Activated naive CD8-positive, alpha-beta T cell (primary cell): ENCODE data around the gene SHLD2.
"Not testable (repeated sequence)": the region's sequence is repeated elsewhere in the genome, so short reads cannot be mapped to it uniquely, and the experiment has no call there.

Source experiments
- H3K27ac Mint-ChIP-seq: one replicate; pipeline ENCODE4 v1.8.0; 2021; ENCODE audit warnings: mixed read lengths
- H3K27me3 Mint-ChIP-seq: one replicate; pipeline ENCODE4 v1.8.0; 2021; ENCODE audit warnings: mixed read lengths
- H3K36me3 Mint-ChIP-seq: one replicate; pipeline ENCODE4 v1.8.0; 2021; ENCODE audit warnings: mixed read lengths
- H3K4me1 Mint-ChIP-seq: one replicate; pipeline ENCODE4 v1.8.0; 2021; ENCODE audit warnings: low read depth, mixed read lengths
- H3K4me3 Mint-ChIP-seq: one replicate; pipeline ENCODE4 v1.8.0; 2021; ENCODE audit warnings: mild to moderate bottlenecking, mixed read lengths
- H3K9me3 Mint-ChIP-seq: one replicate; pipeline ENCODE4 v1.8.0; 2021; ENCODE audit warnings: low read depth, mixed read lengths

Gene SHLD2

DNA sequence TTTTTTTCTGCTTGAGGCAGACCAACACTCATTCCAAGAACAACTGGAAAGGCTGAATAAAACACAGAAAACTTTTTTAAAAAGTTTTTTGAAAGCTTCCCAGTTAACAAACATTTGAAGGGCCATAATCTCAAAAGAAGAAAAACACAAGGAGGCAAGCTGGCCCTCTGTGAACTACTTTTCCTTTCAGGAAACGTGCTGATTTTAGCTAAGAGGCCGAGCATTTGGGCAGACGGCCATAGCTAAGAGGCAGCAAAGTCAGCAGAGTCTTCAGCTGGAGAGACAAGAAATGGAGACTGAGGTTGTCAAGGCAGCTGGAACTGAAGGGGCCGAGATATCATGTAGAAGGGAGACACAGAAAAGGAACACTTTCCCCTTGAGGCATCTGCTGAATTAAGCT lies 111.9 kb downstream of the SHLD2 start:
- not testable (repeated sequence) for H3K36me3 Mint-ChIP-seq, H3K27me3 Mint-ChIP-seq, H3K4me3 Mint-ChIP-seq, H3K27ac Mint-ChIP-seq, H3K9me3 Mint-ChIP-seq
- H3K4me1 Mint-ChIP-seq: peaks cover 11% of the 10 kb centered on the region

DNA sequence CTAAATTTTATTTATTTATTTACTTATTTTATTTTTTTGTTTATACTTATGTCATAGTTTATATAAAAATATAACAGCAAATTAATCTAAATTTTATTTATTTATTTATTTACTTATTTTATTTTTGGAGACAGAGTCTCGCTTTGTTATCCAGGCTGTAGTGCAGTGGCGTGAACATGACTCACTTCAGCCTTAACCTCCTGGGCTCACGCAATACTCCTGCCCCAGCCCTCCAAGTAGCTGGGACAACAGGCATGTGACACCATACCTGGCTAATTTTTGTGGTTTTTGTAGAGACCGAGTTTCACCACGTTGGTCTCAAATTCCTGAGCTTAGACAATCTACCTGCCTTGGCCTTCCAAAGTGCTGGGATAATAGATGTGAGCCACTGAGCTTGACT lies 115.3 kb downstream of the SHLD2 start:
- not testable (repeated sequence) for H3K36me3 Mint-ChIP-seq, H3K4me1 Mint-ChIP-seq, H3K4me3 Mint-ChIP-seq, H3K27ac Mint-ChIP-seq, H3K9me3 Mint-ChIP-seq, H3K27me3 Mint-ChIP-seq

DNA sequence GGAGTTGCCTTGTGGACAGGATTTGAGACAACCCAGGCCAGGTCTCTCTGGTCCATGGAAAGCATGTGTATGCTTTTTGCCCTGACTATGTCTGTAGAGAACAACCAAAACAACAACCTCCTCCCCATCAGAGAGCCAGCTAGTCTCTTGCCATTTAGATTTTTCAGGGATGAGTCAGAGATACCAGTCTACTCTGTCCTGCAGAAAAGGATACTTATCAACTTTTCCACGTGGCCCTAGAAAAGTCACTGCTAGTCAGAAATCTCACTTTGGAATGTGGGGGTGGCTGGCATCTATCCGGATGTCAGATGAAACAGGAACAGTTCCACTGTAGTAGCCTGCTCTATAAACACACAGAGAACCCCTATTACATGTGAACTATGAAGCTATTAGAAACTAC lies 116.8 kb downstream of the SHLD2 start:
- not testable (repeated sequence) for H3K36me3 Mint-ChIP-seq, H3K9me3 Mint-ChIP-seq, H3K4me1 Mint-ChIP-seq, H3K4me3 Mint-ChIP-seq, H3K27me3 Mint-ChIP-seq, H3K27ac Mint-ChIP-seq

GRCh38 chr10:87213150-87213765 lies 118.3 kb downstream of the SHLD2 start:
- not testable (repeated sequence) for H3K27ac Mint-ChIP-seq, H3K4me3 Mint-ChIP-seq, H3K4me1 Mint-ChIP-seq, H3K27me3 Mint-ChIP-seq, H3K36me3 Mint-ChIP-seq, H3K9me3 Mint-ChIP-seq

GRCh38 chr10:87213806-87214205 lies 118.8 kb downstream of the SHLD2 start:
- H3K4me1 Mint-ChIP-seq, H3K36me3 Mint-ChIP-seq, H3K9me3 Mint-ChIP-seq, H3K27me3 Mint-ChIP-seq, H3K27ac Mint-ChIP-seq, H3K4me3 Mint-ChIP-seq: not testable (repeated sequence)

GRCh38 chr10:87216120-87216519 lies 121.1 kb downstream of the SHLD2 start:
- not testable (repeated sequence) for H3K36me3 Mint-ChIP-seq, H3K27ac Mint-ChIP-seq, H3K9me3 Mint-ChIP-seq, H3K4me1 Mint-ChIP-seq, H3K4me3 Mint-ChIP-seq, H3K27me3 Mint-ChIP-seq

DNA sequence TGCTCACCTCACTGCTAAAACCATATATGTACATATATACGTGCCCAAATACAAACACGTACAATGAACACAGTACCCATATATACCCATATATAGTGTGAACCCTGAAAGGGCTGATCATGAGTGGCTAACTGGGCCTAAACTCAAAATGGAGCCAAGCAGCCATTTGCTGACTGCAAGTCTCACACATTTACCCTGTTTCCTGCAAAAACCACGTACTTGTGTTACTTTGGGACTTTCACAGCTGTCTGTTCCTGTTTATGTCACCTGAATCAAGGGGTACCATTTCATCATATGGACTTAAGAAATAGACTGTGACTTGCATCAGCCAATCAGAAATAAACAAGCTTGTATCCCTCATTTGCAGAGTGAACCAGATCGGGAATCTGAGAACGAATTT lies 124.4 kb downstream of the SHLD2 start:
- not testable (repeated sequence) for H3K27ac Mint-ChIP-seq, H3K4me1 Mint-ChIP-seq, H3K27me3 Mint-ChIP-seq, H3K9me3 Mint-ChIP-seq, H3K36me3 Mint-ChIP-seq, H3K4me3 Mint-ChIP-seq

DNA sequence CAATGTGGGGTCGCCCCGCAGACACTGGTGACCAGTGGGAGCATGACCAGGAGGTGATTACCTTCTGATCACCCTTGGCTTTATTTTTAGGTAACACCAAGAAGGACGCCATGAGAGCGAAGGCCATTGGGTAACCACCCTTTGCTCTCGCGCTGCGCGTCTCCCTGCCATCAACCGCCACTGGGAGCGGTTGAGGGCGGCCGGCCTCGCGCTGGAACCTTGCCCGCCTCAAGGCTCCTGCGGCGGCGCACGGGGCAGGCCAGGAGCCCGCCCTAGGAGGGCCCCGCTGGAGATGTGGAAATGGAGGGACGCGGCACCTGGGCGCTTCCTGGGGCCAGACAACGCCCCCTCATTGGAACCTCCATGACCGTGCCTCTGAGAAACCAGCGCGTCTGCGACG lies 127.8 kb downstream of the SHLD2 start:
- not testable (repeated sequence) for H3K4me3 Mint-ChIP-seq, H3K27ac Mint-ChIP-seq, H3K27me3 Mint-ChIP-seq, H3K36me3 Mint-ChIP-seq, H3K9me3 Mint-ChIP-seq, H3K4me1 Mint-ChIP-seq

GRCh38 chr10:87225148-87225547 lies 130.1 kb downstream of the SHLD2 start, which contains the start of gene NUTM2A:
TSS of gene NUTM2A (plus strand) at chr10:87225448. CDS start at chr10:87225831, 383 bp downstream.
- not testable (repeated sequence) for H3K4me1 Mint-ChIP-seq, H3K9me3 Mint-ChIP-seq, H3K27ac Mint-ChIP-seq, H3K4me3 Mint-ChIP-seq, H3K27me3 Mint-ChIP-seq, H3K36me3 Mint-ChIP-seq

GRCh38 chr10:87228247-87228646 lies 133.2 kb downstream of the SHLD2 start:
- not testable (repeated sequence) for H3K4me3 Mint-ChIP-seq, H3K9me3 Mint-ChIP-seq, H3K27ac Mint-ChIP-seq, H3K36me3 Mint-ChIP-seq, H3K4me1 Mint-ChIP-seq, H3K27me3 Mint-ChIP-seq

DNA sequence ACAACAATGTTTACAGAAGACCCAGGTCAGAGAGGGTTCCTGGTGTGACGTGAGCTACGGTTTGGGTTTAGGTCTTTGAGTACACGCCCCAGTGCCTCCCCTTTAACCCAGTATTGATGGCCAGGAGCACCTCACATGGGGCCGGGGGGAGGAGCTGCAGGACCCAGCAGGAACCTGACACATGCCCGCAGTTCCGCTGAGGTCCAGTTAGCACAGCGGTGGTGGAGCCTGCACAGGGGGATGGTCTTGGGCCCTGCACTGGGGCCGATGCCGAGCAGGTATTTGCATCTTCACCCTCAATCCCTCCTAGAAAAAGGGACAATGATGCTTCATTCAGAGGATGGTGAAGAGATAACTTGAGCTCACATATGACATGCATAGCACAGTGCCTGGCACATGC lies 134.2 kb downstream of the SHLD2 start:
- not testable (repeated sequence) for H3K9me3 Mint-ChIP-seq, H3K4me3 Mint-ChIP-seq, H3K27ac Mint-ChIP-seq, H3K36me3 Mint-ChIP-seq, H3K4me1 Mint-ChIP-seq, H3K27me3 Mint-ChIP-seq

- not testable (repeated sequence) for H3K36me3 Mint-ChIP-seq, H3K27ac Mint-ChIP-seq, H3K27me3 Mint-ChIP-seq, H3K9me3 Mint-ChIP-seq, H3K4me1 Mint-ChIP-seq, H3K4me3 Mint-ChIP-seq
Measured at GRCh38 chr10:87234854-87235253, 139.8 kb downstream of the SHLD2 start.

DNA sequence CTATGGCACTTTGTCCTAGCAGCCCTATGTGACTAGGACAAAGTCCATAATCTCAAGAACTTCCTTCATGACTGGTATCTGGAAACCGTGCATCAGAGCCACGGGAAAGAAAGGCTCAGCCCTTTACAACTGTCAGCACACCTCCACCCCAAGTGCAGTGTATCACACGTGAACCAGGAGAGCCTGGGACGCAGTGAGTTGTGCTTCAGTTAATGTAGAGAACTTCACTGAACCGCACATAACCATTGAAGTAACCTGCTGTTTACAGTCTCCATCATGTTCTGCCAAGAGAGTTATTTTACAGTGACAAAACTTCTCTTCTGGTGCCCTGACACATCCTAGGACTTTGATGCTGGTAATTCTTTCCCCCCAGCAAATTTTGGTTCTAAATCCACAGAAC lies 142.2 kb downstream of the SHLD2 start:
- H3K9me3 Mint-ChIP-seq, H3K27ac Mint-ChIP-seq, H3K4me3 Mint-ChIP-seq, H3K27me3 Mint-ChIP-seq, H3K4me1 Mint-ChIP-seq, H3K36me3 Mint-ChIP-seq: not testable (repeated sequence)

DNA sequence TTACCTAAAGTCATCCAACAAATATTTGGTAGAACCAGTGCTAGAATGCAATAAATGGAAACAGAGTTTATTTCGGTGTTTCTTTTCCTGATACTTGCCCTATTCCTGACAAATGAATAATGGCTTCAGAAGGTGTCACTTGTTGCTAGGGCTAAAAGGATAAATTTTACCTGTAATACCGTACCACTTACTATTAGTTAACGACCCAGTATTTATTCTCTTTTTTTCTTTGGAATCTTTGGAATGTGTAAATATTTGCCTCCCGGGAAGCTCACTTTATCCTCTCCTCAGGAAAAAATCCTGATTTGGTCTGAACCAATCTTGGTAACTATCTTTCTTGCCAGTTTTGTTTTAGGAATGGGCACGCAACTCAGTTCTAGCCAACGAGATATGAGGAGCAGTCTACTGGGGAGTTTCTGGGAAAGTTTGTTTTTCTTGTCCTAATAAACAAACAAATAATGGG lies 144.4 kb downstream of the SHLD2 start:
- not testable (repeated sequence) for H3K4me3 Mint-ChIP-seq

More for the DNA sequence above, 144.4 kb downstream of the SHLD2 start:
- H3K4me1 Mint-ChIP-seq, H3K27me3 Mint-ChIP-seq, H3K9me3 Mint-ChIP-seq, H3K27ac Mint-ChIP-seq, H3K36me3 Mint-ChIP-seq: not testable (repeated sequence)
